ENCODE data around the gene GBP7.
A peak's percentile ranks its signal among the peaks of the same experiment; 100 is the strongest.
"Not testable (repeated sequence)": the region's sequence is repeated elsewhere in the genome, so short reads cannot be mapped to it uniquely, and the experiment has no call there.

The GBP7 gene, protein sequence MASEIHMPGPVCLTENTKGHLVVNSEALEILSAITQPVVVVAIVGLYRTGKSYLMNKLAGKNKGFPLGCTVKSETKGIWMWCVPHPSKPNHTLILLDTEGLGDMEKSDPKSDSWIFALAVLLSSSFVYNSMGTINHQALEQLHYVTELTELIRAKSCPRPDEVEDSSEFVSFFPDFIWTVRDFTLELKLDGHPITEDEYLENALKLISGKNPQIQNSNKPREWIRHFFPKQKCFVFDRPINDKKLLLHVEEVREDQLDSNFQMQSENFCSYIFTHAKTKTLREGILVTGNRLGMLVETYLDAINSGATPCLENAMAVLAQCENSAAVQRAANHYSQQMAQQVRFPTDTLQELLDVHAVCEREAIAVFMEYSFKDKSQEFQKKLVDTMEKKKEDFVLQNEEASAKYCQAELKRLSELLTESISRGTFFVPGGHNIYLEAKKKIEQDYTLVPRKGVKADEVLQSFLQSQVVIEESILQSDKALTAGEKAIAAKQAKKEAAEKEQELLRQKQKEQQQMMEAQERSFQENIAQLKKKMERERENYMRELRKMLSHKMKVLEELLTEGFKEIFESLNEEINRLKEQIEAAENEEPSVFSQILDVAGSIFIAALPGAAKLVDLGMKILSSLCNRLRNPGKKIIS

DNA sequence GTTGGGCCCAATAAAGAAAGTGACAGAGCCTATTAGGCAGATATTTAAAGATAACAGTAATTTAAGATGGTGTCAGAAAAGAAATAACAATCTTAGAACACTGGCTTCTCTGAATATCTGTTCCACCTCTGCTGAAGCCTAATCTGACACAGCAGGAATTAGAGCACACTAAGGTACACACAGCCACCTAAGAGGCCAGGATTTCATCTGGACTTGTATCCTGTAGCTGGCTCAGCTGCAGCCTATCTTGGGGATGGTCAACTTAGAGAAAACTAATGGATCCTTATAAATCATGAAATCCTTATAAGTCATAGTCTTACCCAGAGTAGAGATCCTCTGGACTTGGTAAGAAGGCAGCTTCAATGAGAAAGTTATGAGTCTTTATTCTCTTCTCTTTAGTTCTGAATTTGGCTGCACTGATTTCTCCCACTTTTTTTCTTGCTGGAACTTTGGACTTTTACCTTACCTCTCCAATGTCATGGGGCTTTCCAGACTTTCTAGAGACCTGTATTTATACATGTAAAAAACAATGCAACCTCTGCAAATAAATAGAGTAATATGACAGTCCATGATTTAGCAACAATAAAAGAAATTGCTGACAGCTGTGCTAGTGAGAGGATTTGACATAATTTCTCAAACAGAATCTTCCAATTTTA is at the start of gene GBP7:
GBP7 (minus strand) TSS at position 403 of the 656 bp plus-strand sequence. CDS start 4,068 bp downstream, outside the sequence.
- no peak for DNase-seq (ENCODE audit: low read depth)

- DNase-seq (ENCODE audit: low read depth), result no peak
Observed at GRCh38 chr1:89221341-89221740, 45.5 kb upstream of the GBP7 start.

DNA sequence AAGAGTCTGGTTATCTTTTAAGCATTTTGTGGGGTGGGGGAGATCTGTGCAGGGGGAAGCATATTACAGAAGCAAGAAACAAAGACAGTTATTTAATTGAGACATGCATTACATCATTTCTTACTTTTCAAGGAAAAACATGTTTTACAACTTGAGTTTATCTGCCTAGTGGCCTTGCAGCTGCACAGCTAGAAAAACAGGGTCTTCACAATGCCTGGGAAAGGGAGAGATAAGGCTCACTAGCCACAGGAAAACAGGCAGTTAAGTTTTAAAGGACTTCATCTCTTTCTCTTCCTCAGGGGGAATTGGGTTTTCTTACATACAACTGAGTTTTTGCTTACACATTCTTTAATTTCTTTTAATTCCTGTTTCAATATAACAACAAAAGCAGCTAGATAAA is 44.0 kb upstream of the GBP7 start:
- DNase-seq (ENCODE audit: low read depth), result not testable (repeated sequence)

DNA sequence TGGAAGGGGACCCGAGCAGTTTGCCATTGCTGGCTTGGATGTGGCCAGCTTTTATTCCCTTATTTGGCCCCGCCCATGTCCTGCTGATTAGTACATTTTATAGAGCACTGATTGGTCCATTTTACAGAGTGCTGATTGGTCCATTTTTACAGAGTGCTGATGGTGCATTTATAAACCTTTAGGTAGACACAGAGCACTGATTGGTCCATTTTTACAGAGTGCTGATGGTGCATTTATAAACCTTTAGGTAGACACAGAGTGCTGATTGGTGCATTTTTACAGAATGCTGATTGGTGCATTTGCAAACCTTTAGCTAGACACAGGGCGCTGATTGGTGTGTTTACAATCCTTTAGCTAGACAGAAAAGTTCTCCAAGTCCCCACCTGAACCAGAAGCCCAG is 43.1 kb upstream of the GBP7 start:
- not testable (repeated sequence) for DNase-seq (ENCODE audit: low read depth)

- DNase-seq (ENCODE audit: low read depth), result no peak
Observed at GRCh38 chr1:89213347-89213746, 37.5 kb upstream of the GBP7 start.

DNA sequence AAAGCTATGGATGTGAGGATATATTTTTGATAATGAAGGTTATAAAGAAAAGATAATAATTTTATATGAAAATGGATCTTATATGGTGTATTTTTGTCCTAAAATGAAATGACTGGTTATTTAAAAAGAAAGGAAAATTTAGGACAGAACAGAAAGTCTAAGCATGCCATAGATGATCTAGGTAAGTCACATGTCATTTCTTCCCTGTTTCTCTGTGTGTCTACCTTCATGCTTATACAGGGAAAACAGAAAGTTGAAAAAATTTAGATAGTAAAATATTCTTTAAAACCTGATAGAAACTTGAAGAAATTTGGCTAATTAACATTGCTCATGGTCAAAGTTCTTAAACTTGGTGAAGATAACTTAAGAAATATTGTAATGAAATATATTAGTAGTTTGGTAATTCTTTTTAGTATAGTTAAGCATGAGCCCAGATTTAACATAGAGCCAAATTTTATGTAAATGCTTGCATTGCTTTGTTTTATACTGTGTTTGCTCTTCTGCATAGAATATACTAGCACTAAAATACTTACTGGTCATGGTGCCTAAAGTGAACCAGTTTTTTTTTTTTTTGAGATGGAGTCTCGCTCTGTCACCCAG is 35.3 kb upstream of the GBP7 start:
- no peak for DNase-seq (ENCODE audit: low read depth)

- DNase-seq (ENCODE audit: low read depth), result no peak
Observed at GRCh38 chr1:89206373-89206772, 30.6 kb upstream of the GBP7 start.

GRCh38 chr1:89203166-89203565 is 27.4 kb upstream of the GBP7 start:
- DNase-seq (ENCODE audit: low read depth), result no peak

- DNase-seq (ENCODE audit: low read depth), result no peak
Observed at GRCh38 chr1:89201106-89201794, 25.4 kb upstream of the GBP7 start.

GRCh38 chr1:89200663-89201062 is 24.9 kb upstream of the GBP7 start:
- DNase-seq (ENCODE audit: low read depth), result no peak

GRCh38 chr1:89199525-89200031 is 23.8 kb upstream of the GBP7 start:
- DNase-seq (ENCODE audit: low read depth), result no peak

DNA sequence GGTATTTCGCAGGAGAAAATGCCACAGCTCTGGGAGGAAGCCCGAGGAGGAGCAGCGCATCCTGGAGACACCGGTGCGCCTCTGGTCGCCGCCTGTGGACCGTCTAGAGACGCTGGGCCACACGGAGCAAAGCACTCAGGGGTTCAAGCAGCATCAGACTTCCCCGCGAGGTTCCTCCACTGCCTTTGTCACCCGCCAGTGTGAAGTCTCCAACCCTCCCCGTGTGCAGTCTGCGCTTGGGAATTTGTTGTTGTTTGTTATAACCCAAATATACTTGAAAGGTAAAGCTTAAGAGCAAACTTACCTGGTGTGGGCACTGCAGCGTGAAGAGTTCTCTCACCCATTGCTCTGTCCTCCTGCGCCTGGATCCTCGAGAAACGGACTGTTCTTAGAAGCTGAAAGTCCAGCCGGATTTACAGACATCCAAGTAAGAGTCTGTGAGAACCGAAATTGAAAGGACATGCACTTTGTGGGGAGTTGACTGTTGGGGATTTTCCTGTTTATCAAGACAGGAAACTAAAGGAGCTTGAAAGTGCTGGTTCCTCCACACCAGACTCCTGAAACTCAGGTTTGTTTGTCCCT is 22.8 kb upstream of the GBP7 start, which contains the start of gene GBP4:
GBP4 (minus strand) TSS at position 452 of the 582 bp plus-strand sequence; CDS start at position 344, 108 bp downstream.
- DNase-seq (ENCODE audit: low read depth), result peak; percentile 23

GRCh38 chr1:89198081-89198480 is 22.3 kb upstream of the GBP7 start:
- no peak for DNase-seq (ENCODE audit: low read depth)

- DNase-seq (ENCODE audit: low read depth), result no peak
Observed at GRCh38 chr1:89195476-89195875, 19.7 kb upstream of the GBP7 start.

- DNase-seq (ENCODE audit: low read depth), result no peak
Observed at GRCh38 chr1:89191314-89191713, 15.5 kb upstream of the GBP7 start.

DNA sequence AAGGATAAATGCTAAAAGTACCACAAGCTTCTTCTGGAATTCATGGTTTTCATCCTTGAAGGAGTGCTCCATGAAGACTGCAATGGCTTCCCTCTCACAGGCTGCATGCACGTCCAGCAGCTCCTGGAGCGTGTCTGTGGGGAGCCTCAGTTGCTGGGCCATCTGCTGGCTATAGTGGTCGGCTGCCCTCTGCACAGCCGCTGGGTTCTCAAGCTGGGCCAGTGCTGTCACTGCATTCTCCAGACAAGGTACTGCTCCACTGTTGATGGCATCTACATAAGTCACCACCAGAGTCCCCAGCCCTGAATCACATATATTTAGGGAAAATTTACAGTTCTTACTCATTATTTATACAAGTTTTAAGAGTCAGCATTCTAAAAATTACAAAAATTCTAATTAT is 14.2 kb upstream of the GBP7 start:
- DNase-seq (ENCODE audit: low read depth), result no peak

- DNase-seq (ENCODE audit: low read depth), result no peak
Observed at GRCh38 chr1:89179343-89179742, 3.5 kb upstream of the GBP7 start.

GRCh38 chr1:89176971-89177370 is 1.2 kb upstream of the GBP7 start:
- DNase-seq (ENCODE audit: low read depth), result no peak

DNA sequence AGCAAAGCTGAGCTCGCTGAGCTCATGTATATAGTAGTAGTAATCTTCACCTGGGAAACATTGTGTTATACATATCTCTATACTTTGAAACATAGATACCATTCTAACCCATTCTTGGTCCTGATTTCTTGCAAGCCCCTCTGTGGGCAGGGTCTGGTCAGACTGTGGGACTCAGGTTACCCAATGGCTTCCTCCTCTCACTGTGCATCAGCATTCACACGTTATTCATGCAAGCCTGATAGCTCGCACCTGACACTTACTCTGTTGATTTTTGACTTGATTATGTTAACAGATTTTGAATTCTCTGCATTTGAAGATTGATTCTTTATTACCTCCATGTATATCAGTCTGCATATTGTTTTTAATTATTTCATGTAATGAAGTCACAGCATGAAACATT is 1.3 kb downstream of the GBP7 start:
- no peak for DNase-seq (ENCODE audit: low read depth)

- DNase-seq (ENCODE audit: low read depth), result no peak
Observed at GRCh38 chr1:89172468-89173143, 3.2 kb downstream of the GBP7 start.

GRCh38 chr1:89171067-89171438 is 4.8 kb downstream of the GBP7 start:
- no peak for DNase-seq (ENCODE audit: low read depth)

Measured in stimulated activated CD8-positive, alpha-beta memory T cell treated with anti-CD3 and anti-CD28 coated beads, Interleukin-4, amount 100 ng/mL, for 24 hours (primary cell).